DOHH2 (cell line): Measurements from ENCODE around the gene RHEX.

Experiments
- EZH2phosphoT487 ChIP-seq: fragments of 200-600 bp; sonication (generic); IDR thresholded peaks from 2 replicates; pipeline ENCODE4 v1.6.1; 2017; ENCODE audit warnings: borderline replicate concordance, mild to moderate bottlenecking, antibody characterized with exemption, low read length, moderate library complexity, mixed read lengths
- TF ChIP-seq, protein P1 (sequence below): fragments of 200-600 bp; sonication (generic); IDR thresholded peaks from one replicate; pipeline ENCODE4 v1.5.1; 2014; ENCODE audit warnings: antibody characterized with exemption, mild to moderate bottlenecking, low read depth, low read length; ENCODE audit not compliant: poor library complexity, severe bottlenecking

DNA sequence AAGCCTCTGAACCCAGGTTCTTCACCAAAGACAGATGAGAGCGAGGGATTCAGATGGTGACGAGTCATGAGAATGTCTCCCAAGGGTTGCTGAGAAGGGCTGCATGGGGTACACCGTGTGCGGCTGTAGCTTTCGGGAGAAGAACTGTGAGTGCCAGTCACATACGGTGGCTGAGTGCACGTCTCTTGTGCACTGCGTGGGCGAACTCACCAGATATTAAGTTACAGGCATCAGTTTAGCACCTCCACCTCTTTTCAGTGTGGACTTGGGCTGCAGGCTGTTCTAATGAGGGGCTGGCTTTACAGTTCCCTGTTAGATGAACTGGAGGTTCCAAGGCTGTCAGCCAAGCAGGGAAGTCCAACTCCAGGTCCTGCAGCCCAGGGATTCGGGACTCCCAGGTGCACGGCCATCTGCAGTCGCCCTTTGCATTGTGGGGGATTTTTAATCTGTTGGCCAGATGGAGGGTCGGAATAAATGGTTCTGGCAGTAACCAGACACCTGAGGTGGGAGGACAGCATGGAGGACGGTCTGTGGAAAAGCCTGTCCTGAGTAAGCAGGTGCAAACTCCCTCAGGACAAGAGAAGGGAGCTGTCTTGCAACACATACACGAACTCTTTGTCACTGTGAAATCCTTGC, 90.7 kb downstream of the RHEX start:
- TF ChIP-seq, protein P1, sequence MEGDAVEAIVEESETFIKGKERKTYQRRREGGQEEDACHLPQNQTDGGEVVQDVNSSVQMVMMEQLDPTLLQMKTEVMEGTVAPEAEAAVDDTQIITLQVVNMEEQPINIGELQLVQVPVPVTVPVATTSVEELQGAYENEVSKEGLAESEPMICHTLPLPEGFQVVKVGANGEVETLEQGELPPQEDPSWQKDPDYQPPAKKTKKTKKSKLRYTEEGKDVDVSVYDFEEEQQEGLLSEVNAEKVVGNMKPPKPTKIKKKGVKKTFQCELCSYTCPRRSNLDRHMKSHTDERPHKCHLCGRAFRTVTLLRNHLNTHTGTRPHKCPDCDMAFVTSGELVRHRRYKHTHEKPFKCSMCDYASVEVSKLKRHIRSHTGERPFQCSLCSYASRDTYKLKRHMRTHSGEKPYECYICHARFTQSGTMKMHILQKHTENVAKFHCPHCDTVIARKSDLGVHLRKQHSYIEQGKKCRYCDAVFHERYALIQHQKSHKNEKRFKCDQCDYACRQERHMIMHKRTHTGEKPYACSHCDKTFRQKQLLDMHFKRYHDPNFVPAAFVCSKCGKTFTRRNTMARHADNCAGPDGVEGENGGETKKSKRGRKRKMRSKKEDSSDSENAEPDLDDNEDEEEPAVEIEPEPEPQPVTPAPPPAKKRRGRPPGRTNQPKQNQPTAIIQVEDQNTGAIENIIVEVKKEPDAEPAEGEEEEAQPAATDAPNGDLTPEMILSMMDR, result no peak
- no peak for TF ChIP-seq EZH2phosphoT487
